HEK293 (cell line): ENCODE data around the gene PPP4R1.

ENCODE experiments used
- CTCF ChIP-seq: fragments of 450-650 bp; formaldehyde crosslinking; IDR thresholded peaks from 2 replicates; pipeline ENCODE4 v1.5.1; 2016; ENCODE audit warnings: missing biosample characterization, missing genetic modification characterization
- KLF16 ChIP-seq: fragments of 450-650 bp; formaldehyde crosslinking; IDR thresholded peaks from 2 replicates; pipeline ENCODE4 v1.5.1; 2017; ENCODE audit warnings: missing biosample characterization, missing genetic modification characterization
- ZBTB1 ChIP-seq: fragments of 450-650 bp; formaldehyde crosslinking; IDR thresholded peaks from 2 replicates; pipeline ENCODE4 v1.5.1; 2016; ENCODE audit warnings: missing biosample characterization, missing genetic modification characterization
- ZFP37 ChIP-seq: fragments of 450-650 bp; formaldehyde crosslinking; IDR thresholded peaks from 2 replicates; pipeline ENCODE4 v1.5.1; 2016; ENCODE audit warnings: missing biosample characterization, missing genetic modification characterization
- ZNF223 ChIP-seq: fragments of 450-650 bp; formaldehyde crosslinking; IDR thresholded peaks from 2 replicates; pipeline ENCODE4 v1.5.1; 2016; ENCODE audit warnings: missing biosample characterization, missing genetic modification characterization
- ZNF341 ChIP-seq: fragments of 450-650 bp; formaldehyde crosslinking; IDR thresholded peaks from 2 replicates; pipeline ENCODE4; 2016; ENCODE audit warnings: low read depth, missing biosample characterization, missing genetic modification characterization

GRCh38 chr18:9594823-9595596 lies 19.3 kb downstream of the PPP4R1 start:
- no peak for TF ChIP-seq ZNF223 (tag by site-specific recombination)
- no peak for TF ChIP-seq ZFP37 (tag by site-specific recombination)
- TF ChIP-seq KLF16 (tag by site-specific recombination), result no peak
- no peak for TF ChIP-seq CTCF (tag by site-specific recombination)
- no peak for TF ChIP-seq ZNF341
- TF ChIP-seq ZBTB1 (tag by site-specific recombination), result no peak
